ENCODE measurements around the gene GJB1. TPM values are rescaled to one million over a fixed set of nuclear protein-coding genes. Genes with fewer than 3 reads are reported as not detected.

Gene GJB1
- total and polyA plus RNA-seq, 9 of the 15 experiments (the other 6 are each of a cell fraction or from before 2014, with no cell fraction given), result 0.11 TPM; not detected in 8

DNA sequence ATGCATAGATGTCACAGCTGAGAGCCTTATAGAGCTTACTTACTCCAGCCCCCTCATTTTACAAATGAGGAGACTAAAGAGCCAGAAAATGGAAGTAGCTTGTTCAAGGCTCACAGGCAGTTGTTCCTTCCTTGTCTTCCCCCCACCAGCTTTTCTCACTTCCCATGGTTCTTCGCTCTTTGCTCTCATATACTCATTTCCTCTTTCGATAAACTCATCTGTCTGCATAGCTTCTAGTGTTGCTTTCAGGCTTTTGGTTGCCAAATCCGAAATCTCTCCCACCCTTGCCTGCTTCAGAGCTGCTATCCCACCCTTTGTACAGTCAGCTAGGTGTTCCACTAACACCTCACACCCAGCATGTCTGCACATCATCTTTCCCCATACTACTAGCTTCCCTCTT, 25.0 kb upstream of the GJB1 start:
- no peak overlapping the region for H3K9ac ChIP-seq (ENCODE audit: insufficient read depth in 1 of 2, low read depth in 2 of 2, low read length in 2 of 2)
- in situ Hi-C loops (cut with MboI), result no loop called here

More for the DNA sequence above, 25.0 kb upstream of the GJB1 start:
- ChIA-PET CTCF (ENCODE audit: low intra/inter-chr PET ratio) (interaction anchor here (0.6 to 0.7 kb wide), 2 partner anchors 16 to 828 kb away, joined by 3 read pairs; no protein-coding TSS in a partner anchor), POLR2A (interaction anchor here (0.8 to 0.9 kb wide), 2 partner anchors 10 to 79 kb away, joined by 3 to 4 read pairs; partner anchors contain the start of gene MED12)
- H3K79me2 ChIP-seq (ENCODE audit: control insufficient read depth, insufficient read depth, low read length), result no peaks in the 10 kb centered on the region
- TF ChIP-seq NCOA1 (IDR thresholded peaks at IDR 0.05; ENCODE audit: low read depth) (no peak), CBFB (CRISPR knock-in tag; IDR thresholded peaks at IDR 0.05) (no peak), SPI1 (IDR thresholded peaks at IDR 0.05; ENCODE audit: borderline replicate concordance, low read depth, low read length) (peak; percentile 66; the same call in 1 of the 2 replicates), PHF8 (IDR thresholded peaks at IDR 0.05; ENCODE audit: borderline replicate concordance, low read length) (peak; percentile 13; the same call in 1 of the 2 replicates), RBFOX2 (IDR thresholded peaks at IDR 0.05; ENCODE audit: low read depth, low read length) (no peak)
- TF ChIP-seq, protein P1, sequence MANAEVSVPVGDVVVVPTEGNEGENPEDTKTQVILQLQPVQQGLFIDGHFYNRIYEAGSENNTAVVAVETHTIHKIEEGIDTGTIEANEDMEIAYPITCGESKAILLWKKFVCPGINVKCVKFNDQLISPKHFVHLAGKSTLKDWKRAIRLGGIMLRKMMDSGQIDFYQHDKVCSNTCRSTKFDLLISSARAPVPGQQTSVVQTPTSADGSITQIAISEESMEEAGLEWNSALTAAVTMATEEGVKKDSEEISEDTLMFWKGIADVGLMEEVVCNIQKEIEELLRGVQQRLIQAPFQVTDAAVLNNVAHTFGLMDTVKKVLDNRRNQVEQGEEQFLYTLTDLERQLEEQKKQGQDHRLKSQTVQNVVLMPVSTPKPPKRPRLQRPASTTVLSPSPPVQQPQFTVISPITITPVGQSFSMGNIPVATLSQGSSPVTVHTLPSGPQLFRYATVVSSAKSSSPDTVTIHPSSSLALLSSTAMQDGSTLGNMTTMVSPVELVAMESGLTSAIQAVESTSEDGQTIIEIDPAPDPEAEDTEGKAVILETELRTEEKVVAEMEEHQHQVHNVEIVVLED (CRISPR knock-in tag; IDR thresholded peaks at IDR 0.05), result no peak
- H3K9me1 ChIP-seq (ENCODE audit: control insufficient read depth, insufficient read depth, low read length), result no peaks in the 10 kb centered on the region
- H2AFZ ChIP-seq (ENCODE audit: low read depth, low read length), result peak overlapping the region; percentile 73
- FAIRE-seq (no peak), DNase-seq (ENCODE audit: extremely low read depth in 1 of 4, low spot score in 3 of 4) (no peak), ATAC-seq (peak; percentile 56)
- H3K4me3 ChIP-seq, result no peak overlapping the region
- H3K9me3 ChIP-seq (replicated peaks; ENCODE audit: control insufficient read depth, insufficient read depth, low read depth, low read length), result no peaks in the 10 kb centered on the region
- intact Hi-C loops (cut with micrococcal nuclease), result no loop called here
- H3K36me3 ChIP-seq (ENCODE audit: control insufficient read depth, insufficient read depth, low read length), result no peaks in the 10 kb centered on the region
- WGBS (ENCODE audit: insufficient coverage, low coverage, missing lambda C conversion rate), result 31% methylated on average over 3 of the region's 3 CpGs
- no TSS peak for BruUV-seq (replicated peaks)
- H3K27ac ChIP-seq (ENCODE audit: extremely low read depth, low read depth, low read length), result no peak overlapping the region
- H3K4me1 ChIP-seq (replicated peaks in 1 of 2; ENCODE audit: control insufficient read depth in 2 of 2, insufficient read depth in 2 of 2, low read length in 2 of 2), result no peaks in the 10 kb centered on the region; a peak in 1 of 5 replicates
- H3K4me2 ChIP-seq (ENCODE audit: insufficient read depth, low read length), result peak overlapping the region; percentile 46
- no peaks in the 10 kb centered on the region; a peak in 1 of 5 replicates for H3K27me3 ChIP-seq (ENCODE audit: control insufficient read depth in 2 of 2, insufficient read depth in 2 of 2, low read length in 2 of 2)
- no peaks in the 10 kb centered on the region for H4K20me1 ChIP-seq (replicated peaks; ENCODE audit: control insufficient read depth, insufficient read depth, low read length)

Measured in K562 (cell line).